ENCODE measurements around the gene HASPIN. TPM values are rescaled to one million over a fixed set of nuclear protein-coding genes. Genes with fewer than 3 reads are reported as not detected.

The HASPIN gene
- total and polyA plus RNA-seq, 2 of the 8 experiments (the other 6 are each of a cell fraction or from before 2014, with no cell fraction given) = 7.8 to 29.5 TPM

DNA sequence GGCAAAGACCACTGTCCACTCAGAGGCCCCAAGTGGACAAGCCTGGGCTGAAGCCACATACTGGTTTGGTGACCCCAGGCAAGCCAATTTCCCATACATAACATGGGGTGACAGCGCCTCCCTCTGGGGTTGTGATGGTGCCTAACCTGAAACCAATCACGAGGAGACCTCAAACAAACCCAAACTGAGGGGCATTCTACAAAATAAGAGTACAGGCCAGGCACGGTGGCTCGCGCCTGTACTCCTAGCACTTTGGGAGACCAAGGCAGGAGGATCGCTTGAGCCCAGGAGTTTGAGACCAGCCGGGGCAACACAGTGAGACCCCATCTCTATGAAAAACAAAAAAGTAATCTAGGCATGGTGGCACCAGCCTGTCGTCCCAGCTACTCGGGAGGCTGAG is 31.4 kb upstream of the HASPIN start (continued):
- TF ChIP-seq JUN (IDR thresholded peaks at IDR 0.05; ENCODE audit: low read depth, low read length) (no peak), TEAD4 (IDR thresholded peaks at IDR 0.05; ENCODE audit: low read depth, low read length) (no peak), EZH2 (IDR thresholded peaks at IDR 0.05; ENCODE audit: low read depth, low read length, severe bottlenecking) (no peak), JUND (IDR thresholded peaks at IDR 0.05; ENCODE audit: low read length) (no peak), KDM1A (IDR thresholded peaks at IDR 0.05; ENCODE audit: borderline replicate concordance, low read length) (peak; percentile 70; the same call in 1 of the 2 replicates), CTBP2 (IDR thresholded peaks at IDR 0.05; ENCODE audit: borderline replicate concordance, insufficient read depth, insufficient read length, low read length) (no peak)

All from H1 (cell line).